NCI-H1092 treated with DMSO at 0.1 percent for 48 hours (cell line): Measurements from ENCODE around the gene SLC25A21.
A peak's percentile ranks its signal among the peaks of the same experiment; 100 is the strongest.

Source experiments
- DNase-seq: peaks from one replicate; lab custom pipeline; 2025; lab: John Stamatoyannopoulos, UW

Gene SLC25A21

DNA sequence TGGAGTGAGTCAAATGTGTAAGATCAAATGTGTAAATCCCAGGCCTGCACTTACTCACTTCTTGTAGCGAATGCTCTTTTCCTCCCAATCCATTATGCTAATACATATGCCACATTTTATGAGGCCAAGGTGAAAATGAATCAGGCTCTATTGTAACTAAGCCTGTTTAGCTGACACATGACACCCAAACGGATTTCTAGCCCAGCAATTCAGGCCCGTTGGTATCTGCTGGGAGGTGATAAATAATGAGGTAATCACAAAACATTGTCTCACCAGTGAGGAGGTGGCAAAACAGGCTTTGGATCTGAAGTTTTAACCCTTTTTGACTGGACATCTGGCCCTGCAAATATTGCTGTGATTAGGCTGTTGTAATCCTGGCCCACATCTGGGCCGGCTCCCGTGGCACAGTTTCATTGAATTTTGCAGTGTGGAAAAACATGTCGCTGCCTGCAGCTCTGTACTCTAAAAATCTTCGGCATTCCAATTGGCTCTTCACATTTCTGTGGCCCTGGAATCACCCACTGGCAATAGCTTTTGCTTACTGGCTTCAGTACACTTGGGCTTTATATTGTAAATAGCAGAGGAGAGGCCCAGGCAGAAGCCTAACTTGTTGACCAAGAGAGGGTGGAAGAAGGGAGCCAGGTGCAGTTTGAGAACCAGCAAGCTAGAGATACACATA, 404.7 kb downstream of the SLC25A21 start:
- peak; percentile 48 for DNase-seq

DNA sequence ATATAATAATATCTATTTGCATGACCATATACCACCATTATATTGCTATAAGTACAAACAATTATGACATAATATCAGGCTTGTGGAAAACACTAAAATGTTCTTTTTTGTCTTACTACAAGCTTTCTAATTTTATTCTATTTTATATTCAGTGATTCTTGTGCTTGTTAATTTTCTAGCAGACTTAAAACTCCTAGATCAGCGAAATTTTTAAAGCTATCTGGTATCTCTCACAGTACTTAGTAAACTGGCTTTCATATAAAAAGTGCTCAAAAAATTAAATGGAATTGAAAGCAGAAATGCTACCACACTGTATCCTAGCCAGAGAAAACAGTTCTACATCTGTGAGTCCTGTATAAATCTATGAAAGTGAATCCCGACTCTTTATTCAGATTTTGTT, 405.4 kb downstream of the SLC25A21 start:
- DNase-seq: no peak

DNA sequence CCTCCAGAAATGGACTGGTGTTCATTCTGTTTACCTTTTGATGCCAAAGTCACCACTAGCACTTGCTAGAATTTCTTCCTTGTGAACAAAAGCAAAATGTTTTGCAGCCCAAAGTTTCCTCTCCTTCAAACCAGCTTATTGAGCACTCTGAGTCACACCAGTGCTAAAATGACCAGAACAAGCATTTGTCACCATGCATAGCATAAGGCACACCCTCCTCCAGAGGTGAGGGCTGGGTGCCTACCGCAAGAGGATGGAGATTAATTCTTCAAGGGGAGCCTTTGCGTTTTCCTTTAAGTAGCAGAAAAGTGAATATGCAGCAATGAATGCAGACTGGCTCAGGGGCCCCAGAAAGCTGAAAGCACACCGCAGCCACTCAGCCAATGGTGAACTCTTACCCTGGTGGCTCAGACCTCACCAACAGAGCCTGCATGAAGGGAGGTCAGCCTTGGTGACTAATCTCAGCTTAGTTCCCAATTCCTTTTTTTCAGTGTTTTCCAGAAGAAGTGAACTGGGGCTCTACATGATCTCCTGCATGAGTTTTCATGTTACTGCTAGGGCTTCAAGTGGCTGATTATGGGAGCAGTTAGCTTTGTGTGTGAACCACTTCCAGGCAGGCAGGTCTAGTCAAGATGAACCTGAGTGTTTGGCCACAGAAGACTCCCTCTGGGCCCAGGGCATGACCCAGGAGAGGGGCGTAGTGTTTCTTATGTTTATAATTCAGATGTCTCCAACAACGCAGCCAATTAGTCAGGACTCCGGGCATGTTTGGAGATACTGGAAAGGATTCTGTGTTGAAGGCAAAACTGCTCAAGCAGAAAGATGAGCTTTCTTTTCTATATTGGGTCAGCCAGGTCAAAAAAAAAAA, 414.4 kb downstream of the SLC25A21 start:
- no peak for DNase-seq

DNA sequence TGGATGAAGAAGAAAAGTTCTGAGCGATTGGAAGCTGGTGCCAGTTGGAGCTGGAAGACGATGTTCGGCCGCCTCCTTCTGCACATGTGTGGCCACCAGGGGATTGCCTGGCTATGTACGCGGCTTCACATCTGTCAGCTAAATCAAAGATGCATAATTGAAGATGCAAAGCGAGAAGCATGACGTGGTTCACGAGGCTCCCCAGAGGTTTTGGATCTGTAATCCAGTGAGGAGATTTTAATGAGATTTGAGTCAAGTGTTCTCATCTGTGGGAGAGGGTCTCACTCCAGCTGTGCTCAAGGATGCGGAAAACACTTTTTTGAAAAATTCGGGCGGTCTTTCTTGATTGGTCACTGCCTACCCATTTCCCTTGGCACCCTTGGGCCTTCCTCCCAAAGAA, 416.2 kb downstream of the SLC25A21 start:
- no peak for DNase-seq

DNA sequence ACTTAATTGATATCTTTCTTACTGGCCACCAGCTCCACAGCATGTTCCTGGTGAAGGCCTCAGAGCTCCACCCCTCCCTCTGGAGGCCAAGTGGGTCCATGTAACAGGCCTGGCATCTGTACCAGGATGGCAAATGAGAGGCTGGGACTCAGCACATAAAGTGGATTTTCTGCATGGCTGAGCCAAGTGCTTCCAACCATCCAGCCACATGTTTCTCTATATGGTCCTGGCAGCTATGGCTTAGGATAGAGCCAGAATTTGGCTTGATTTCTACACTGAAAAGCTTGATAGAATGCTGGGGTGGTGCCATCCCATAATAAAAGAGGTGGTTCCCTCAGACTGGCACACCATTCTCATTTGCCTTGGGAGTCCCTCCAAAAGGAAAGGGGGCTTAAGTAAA, 416.6 kb downstream of the SLC25A21 start:
- peak; percentile 9 for DNase-seq

DNA sequence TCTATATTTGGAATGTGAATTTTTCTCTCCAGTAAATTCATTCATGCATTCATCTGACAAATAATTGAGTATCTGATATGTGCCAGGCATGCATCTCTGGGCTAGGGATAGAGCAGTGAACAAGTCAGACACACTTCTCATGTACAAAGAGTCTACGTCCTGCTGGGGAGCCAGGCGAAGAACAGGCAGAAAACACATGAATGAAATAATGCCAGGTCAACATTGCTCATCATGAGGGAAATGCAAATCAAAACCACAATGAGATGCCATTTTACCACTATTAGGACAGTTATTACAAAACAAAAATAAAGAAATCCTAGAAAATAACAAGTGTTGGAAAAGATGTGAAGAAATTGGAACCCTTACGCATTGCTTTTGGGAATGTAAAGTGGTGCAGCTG, 420.5 kb downstream of the SLC25A21 start:
- no peak for DNase-seq

DNA sequence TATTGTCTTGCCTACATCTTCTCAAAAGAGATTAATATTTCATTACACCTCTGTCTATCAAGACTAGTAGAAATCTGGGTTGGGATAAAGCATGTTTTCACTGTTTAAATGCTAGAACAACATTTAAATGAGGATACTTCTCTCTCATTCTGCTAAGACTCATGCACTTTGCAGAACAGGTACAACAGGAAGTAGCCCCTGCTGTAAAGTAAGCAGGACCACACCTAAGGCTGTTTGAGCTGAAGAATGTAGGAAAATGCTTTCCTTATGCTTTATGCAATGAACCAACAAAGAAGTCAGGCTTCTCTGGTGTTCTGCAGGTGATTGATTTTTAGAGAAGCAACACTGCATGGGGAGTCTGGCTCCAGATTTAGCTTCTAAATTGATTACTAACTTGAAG, 421.3 kb downstream of the SLC25A21 start:
- no peak for DNase-seq

DNA sequence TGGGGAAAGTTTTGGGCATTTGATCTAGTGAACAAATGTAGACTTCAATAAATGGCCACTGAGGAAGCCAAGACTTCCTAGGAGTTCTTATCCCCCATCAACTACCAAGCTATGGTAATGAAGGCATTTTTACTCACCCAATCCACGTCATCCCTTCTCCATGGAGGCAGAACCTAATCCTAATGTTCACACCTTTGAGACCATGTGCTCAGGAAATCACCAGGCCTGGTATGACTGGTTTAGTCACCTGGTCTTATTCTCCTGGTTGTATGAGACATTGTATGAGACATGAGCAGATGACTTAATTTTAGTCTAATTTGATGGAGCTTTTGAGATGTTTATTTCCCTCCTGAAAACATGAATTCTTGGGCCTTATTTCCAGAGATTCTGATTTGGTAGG, 422.2 kb downstream of the SLC25A21 start:
- DNase-seq: no peak

DNA sequence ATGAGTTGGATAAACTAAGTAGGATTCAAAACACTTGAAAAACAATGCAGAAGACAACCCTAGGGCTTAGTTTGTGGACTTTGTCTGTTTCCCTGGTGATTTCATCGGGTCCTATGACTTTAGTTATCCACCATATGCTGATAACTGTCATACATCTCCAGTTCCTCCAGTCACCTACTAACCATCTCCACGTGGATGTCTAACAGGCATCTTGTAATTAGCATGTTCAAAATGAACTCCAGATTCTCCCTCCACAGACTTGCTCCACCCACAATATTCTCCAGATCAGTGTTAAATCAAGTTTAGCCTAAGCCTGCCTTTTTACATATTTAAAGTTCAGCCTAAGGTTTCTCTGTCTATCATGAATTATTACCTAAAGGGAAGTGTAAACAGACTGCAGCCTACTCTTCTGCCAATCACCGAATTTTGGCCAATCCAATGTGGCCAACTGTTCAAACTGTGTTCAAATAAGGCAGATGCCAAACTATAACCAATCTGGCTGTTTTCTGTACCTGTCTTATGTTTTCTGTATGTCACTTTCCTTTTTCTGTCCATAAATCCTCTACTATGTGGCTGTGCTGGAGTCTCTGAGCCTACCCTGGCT, 423.7 kb downstream of the SLC25A21 start:
- no peak for DNase-seq

DNA sequence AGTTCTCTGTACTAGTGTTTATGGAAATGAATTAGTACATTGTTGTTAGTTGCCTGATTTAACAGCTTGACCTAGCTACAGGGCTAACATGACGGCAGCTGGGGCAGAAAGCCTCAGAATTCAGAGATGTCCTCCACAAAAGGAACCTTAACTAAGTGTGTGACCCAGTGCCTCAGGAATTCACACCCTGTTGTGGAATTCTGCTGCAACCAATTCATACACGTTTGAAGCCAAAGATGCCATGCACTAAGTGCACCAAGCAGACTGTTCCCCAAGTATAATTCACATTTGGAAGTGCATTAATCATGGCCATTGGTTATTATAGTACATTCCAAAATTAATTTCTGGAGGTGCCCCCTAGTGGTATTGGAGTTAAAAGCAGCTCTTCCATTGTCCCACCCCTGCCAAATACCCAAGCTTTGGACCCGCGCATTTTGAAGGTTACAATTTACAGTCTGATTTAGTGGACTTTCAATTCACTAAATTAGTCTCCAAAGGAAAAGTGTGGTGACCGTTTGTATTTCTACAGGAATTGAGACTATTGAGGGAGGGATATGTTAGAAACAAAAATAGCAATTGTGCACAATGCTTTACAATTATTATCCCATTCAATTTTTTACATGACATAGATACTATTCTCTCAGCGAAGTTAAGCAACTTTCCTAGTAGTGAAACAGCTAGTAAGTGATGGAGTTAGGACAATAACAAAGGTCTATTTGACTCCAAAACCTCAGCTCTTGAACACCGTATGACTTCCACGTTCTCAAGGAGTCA, 424.8 kb downstream of the SLC25A21 start:
- peak; percentile 22 for DNase-seq

DNA sequence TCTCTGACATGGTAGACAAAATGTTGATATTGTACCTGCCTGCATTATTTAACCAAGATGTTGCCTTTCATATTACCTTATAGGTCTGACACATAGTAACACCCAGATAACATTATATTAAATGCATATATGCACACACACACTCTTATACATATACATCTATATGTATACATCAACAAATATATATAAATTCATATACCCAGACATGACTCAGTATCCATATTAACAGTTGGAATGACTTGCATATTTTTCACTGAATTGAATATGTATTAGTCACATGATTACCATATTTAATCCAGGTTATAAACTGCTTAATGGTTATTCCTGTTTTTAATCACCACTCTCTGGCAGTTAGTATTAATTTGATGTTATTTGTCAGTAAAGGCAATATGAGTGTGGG, 425.5 kb downstream of the SLC25A21 start:
- DNase-seq: no peak

DNA sequence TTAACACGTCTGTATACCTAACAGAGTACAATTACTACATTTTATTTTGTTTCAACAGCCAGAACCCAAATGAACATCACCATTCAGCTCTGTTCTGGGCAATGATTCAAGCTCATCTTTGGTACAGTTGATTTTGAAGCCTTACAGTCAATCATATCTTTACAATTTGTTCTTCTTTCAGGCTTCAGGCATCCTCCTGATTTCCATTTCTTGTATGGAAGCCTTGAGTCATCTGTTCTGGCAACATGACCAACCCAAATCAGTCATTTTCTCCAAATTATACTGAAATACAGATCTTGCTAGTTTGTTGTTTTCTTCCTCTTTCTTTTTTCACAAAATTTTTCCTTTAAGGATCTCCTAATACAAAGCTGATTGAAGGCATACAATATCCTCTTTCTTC, 430.5 kb downstream of the SLC25A21 start:
- no peak for DNase-seq

DNA sequence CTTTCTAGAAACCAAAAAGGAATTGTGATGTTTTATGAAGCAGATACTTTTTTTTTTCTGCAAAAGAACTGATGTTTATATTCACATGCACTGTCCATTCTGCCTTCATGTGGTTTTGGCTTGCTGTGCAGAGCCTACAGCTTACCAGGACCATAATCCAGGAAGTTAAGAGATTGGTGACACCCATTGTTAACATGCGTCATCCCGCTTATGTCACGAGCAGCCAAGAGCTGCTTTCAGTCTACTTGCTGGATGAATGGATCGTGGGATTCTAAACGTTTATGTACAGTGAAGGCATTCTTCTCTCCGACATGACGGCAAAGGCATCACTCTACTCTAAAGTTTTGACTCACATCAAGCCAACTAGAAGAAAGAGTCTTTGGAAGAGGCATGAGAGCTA, 434.1 kb downstream of the SLC25A21 start:
- no peak for DNase-seq

DNA sequence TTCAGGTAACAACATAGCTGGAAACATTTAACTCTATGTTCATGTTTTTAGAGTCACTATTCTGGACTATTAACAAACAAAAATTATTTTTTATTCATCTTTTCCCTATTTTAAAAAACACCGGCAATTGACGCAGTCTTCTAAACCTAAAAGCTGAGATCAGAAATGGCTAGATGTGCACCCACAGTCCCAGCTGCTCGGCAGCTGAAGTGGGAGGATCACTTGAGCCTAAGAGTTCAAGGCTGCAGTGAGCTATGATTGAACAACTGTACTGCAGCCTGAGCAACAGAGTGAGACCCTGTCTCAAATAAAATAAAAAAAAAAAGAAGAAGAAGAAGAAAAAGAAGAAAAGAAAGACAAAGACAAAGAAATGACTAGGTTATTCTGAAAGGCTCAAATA, 446.3 kb downstream of the SLC25A21 start:
- DNase-seq: no peak

DNA sequence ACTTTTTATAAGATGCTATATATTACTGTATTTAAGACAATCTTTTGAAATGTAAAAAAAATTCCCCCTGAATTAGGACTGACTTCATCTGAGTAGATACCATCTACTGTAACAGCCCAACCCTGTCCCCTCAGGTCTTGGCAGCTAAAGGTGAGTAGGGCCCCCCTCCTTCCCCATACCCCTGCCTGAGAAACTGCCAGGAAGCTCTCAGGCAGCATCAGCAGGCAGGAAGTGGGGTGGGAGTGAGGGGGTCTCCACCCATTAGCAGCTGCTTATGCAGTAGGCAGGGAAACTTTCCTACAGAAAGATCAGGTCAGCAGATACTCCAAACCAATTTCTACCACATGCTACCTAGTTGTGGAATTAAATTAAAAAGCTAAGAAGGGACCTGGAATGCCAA, 448.2 kb downstream of the SLC25A21 start:
- DNase-seq: no peak

DNA sequence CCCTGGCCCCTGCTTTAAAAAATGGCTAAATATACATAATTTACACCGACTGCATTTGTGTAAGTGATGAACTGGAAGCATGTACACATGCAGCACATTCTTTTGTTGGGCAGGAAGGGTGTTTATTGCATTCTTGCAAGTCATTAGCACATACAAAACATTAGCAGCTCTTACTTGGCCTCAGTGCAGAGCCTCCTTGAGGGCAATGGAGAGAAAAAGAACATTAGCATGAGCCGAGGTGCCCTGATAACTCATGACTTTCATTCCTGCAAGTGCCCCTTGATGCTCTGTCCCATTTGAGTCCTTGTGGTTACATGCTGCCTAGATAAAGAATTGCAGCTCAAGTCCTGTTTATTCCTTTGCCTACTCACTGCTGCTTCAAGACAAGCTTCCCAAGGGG, 448.9 kb downstream of the SLC25A21 start:
- no peak for DNase-seq

DNA sequence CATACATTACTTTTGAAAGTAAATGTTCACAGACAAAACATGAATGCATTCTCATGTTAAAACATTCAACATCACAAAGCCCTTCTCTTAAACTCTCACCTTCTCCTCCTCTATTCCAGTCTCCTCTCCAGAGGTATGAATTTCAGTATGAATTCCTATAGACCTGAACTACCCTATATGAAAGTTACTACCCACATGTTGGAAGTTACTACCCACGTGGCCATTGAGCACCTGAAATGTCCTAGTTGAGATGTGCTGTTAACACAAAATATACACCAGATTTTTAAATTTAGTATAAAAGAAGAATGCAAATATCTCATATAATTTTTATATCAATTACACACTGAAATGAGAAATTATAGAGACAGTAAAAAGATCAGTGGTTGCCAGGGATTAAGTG, 450.5 kb downstream of the SLC25A21 start:
- DNase-seq: no peak

DNA sequence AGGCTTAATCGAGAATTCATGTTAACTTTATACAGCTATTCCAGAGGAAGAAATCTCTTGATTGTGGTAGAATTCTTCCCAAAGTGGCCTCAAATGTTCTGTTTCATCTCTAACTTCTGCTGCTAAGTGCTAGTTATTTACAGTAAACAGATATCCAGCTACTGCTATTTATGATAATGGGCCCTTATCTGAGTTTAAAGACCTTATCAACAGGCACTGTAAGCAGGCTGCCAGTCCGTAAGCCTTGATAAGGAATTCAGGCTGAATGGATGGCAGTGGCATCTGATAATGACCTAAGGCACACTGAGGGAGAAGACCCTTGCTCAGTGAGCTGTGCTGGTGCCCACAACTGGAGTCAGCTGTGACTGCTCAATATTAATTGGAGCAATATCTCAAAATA, 451.7 kb downstream of the SLC25A21 start:
- DNase-seq: no peak

DNA sequence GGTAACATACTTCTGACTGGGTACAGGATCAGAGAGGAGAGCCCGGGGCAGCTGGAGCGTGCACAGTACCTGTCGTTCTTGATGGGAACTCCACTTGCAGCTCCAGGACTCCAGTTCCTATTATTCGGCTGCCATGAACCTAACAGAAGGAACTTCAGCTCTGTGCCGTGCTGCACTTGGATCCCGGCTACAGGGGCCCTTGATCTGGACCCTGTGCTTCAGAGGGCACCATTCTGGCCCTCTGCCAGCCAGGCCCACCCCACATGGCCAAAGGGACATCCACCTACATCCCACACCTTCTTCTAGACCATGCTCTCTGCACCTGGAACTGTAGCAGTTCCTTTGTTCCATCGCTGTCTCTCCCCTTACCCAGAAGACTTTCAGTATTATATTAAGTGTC, 452.6 kb downstream of the SLC25A21 start:
- no peak for DNase-seq

DNA sequence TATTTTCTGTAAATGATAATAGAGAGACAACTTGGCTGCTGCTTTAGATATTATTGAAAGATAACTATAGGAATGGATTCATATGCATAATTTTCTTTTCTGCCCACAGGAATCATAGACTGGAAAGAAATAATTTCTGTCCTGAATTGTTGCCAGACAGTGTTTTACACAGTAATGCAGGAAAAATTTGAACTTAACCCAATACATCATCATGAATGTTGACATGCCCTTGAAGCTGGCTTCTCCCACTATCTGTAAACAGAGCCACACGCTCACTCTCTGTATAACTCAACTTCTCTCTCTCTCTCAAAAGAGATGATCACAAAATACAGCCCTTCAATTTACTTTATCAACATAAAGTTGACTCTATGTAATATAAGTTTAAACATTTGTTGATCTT, 454.2 kb downstream of the SLC25A21 start:
- DNase-seq: no peak

DNA sequence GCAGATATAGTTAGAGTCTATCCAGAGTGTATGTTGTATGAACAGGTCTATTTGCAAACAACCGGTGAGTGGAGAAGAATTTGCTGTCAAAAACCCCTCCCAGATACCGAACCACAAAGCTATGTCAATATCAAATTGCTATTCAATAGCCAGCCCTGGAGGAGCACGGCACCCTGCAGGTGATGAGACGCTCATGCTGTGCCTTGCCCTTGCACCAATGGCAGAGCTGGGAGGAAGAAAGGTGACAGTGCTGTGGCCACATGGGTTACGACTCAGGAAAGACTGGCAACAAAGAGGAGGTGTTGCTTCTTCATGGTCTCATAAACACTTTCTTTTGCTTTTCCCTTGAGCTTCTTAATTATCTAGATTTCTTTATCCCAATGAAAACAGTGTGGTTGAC, 455.0 kb downstream of the SLC25A21 start:
- no peak for DNase-seq

DNA sequence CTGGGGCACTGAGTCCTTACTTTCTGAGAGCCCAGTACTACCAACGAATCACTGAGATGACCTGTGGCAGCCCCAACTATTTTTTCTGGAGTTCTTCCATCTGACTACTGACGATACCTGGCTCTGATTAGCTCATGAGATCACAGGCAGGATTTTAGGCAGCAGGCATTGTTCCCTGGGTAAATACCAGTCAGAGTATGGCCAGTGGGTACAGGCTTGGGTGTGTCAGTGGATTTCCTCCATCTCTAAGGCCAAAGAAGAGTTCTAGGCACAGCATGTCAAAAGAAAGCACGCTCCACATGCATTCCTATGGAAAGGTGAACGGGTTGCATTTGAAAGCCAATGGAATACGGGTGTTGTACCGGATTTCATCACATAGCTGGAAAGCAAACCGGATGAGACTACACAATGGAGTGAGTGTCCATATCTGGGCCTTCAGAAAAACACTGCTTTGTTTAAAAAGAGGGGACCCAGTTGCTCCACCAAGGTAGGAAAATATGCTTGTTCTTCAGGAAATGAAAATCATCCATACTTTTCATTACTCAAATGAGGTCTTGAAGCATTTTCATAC, 455.7 kb downstream of the SLC25A21 start:
- DNase-seq: no peak
